Measurements from ENCODE around the gene RASSF6. TPM values are rescaled to one million over a fixed set of nuclear protein-coding genes. Genes with fewer than 3 reads are reported as not detected.
A peak's percentile ranks its signal among the peaks of the same experiment; 100 is the strongest.
"Not testable (repeated sequence)": the region's sequence is repeated elsewhere in the genome, so short reads cannot be mapped to it uniquely, and the experiment has no call there.

The RASSF6 gene
- total and polyA plus RNA-seq, 2 donors (not counting 1 experiment from before 2014, with no cell fraction given): 1.4 to 13.1 TPM

- WGBS (ENCODE audit: insufficient coverage): 100% methylated on average over 2 of the region's 2 CpGs
- ATAC-seq (ENCODE audit: low read depth) (no peak), DNase-seq (no peak)
These were observed 11.5 kb upstream of the RASSF6 start for GRCh38 chr4:73631565-73632226.

DNA sequence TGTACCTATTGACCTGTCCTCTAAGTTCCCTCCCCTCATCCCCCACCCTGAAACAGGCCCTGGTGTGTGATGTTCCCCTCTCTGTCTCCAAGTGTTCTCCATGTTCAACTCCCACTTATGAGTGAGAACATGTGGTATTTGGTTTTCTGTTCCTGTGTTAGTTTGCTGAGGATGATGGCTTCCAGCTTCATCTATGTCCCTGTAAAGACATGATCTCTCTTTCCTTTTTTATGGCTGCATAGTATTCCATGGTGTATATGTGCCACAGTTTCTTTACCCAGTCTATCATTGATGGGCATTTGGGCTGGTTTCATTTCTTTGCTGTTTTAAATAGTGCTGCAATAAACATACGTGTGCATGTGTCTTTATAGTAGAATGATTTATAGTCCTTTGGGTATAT, 8.6 kb upstream of the RASSF6 start:
- H4K20me1 ChIP-seq (ENCODE audit: control insufficient read depth, insufficient read depth, low read length, poor library complexity, severe bottlenecking); H3K9ac ChIP-seq (ENCODE audit: low read length); ATAC-seq (ENCODE audit: low read depth); H3K4me1 ChIP-seq (ENCODE audit: control insufficient read depth in 2 of 2, insufficient read depth in 2 of 2, low read length in 2 of 2); H3K4me1 Mint-ChIP-seq; H3K9me3 ChIP-seq (ENCODE audit: control extremely low read depth in 1 of 3, control insufficient read depth in 2 of 3, insufficient read depth in 1 of 3, low read length in 2 of 3); H3K4me2 ChIP-seq (replicated peaks; ENCODE audit: low read depth, low read length, poor library complexity, severe bottlenecking); H3K9me3 Mint-ChIP-seq (ENCODE audit: insufficient read depth); H3K27me3 ChIP-seq (replicated peaks in 1 of 4; ENCODE audit: control extremely low read depth in 1 of 4, control insufficient read depth in 3 of 4, insufficient read depth in 4 of 4, low read length in 3 of 4); H3K27ac Mint-ChIP-seq; intact Hi-C loops (cut with micrococcal nuclease); DNase-seq; H3K79me2 ChIP-seq (ENCODE audit: control insufficient read depth, insufficient read depth, low read length); H3K27me3 Mint-ChIP-seq; H3K27ac ChIP-seq (ENCODE audit: low read length in 2 of 2); H3K4me3 Mint-ChIP-seq; POLR2A ChIA-PET; CTCF ChIA-PET; H3K4me3 ChIP-seq (ENCODE audit: control extremely low read depth in 1 of 5, extremely low read depth in 1 of 5, insufficient read depth in 1 of 5, low read depth in 2 of 5, low read length in 4 of 5); H3K36me3 ChIP-seq (replicated peaks in 1 of 2; ENCODE audit: control extremely low read depth in 1 of 2, control insufficient read depth in 1 of 2, extremely low read depth in 1 of 2, insufficient read depth in 2 of 2, low read length in 1 of 2); H2AFZ ChIP-seq (ENCODE audit: insufficient read depth, low read depth, low read length, poor library complexity, severe bottlenecking): not testable (repeated sequence)
- no CpG with 5 or more reads among the region's 1 CpG for WGBS (ENCODE audit: insufficient coverage)

More at GRCh38 chr4:73631565-73632226, 11.5 kb upstream of the RASSF6 start:
- Histone ChIP-seq H3K9ac (ENCODE audit: low read length) (no peak overlapping the region), H3K27ac (ENCODE audit: low read length in 2 of 2) (no peak overlapping the region), H3K79me2 (ENCODE audit: control insufficient read depth, insufficient read depth, low read length) (no peaks in the 10 kb centered on the region), H3K4me3 (ENCODE audit: control extremely low read depth in 1 of 5, extremely low read depth in 1 of 5, insufficient read depth in 1 of 5, low read depth in 2 of 5, low read length in 4 of 5) (no peak overlapping the region), H3K4me2 (replicated peaks; ENCODE audit: low read depth, low read length, poor library complexity, severe bottlenecking) (no peak overlapping the region), H3K4me1 (ENCODE audit: control insufficient read depth in 2 of 2, insufficient read depth in 2 of 2, low read length in 2 of 2) (no peaks in the 10 kb centered on the region), H2AFZ (ENCODE audit: insufficient read depth, low read depth, low read length, poor library complexity, severe bottlenecking) (no peak overlapping the region), H4K20me1 (ENCODE audit: control insufficient read depth, insufficient read depth, low read length, poor library complexity, severe bottlenecking) (no peaks in the 10 kb centered on the region), H3K27me3 (replicated peaks in 1 of 4; ENCODE audit: control extremely low read depth in 1 of 4, control insufficient read depth in 3 of 4, insufficient read depth in 4 of 4, low read length in 3 of 4) (peaks cover 0 to 4% (median 0%) of the 10 kb centered on the region in 4 experiments), H3K36me3 (replicated peaks in 1 of 2; ENCODE audit: control extremely low read depth in 1 of 2, control insufficient read depth in 1 of 2, extremely low read depth in 1 of 2, insufficient read depth in 2 of 2, low read length in 1 of 2) (no peaks in the 10 kb centered on the region), H3K9me3 (ENCODE audit: control extremely low read depth in 1 of 3, control insufficient read depth in 2 of 3, insufficient read depth in 1 of 3, low read length in 2 of 3) (no peaks in the 10 kb centered on the region)
- Mint-ChIP-seq H3K4me1 (no peaks in the 10 kb centered on the region), H3K4me3 (no peak overlapping the region), H3K9me3 (ENCODE audit: insufficient read depth) (peaks cover 6% of the 10 kb centered on the region), H3K27ac (peak overlapping the region; percentile 8), H3K27me3 (peaks cover 4% of the 10 kb centered on the region)
- ChIA-PET CTCF (no interaction called here), POLR2A (no interaction called here)
- TF ChIP-seq CTCF (IDR thresholded peaks at IDR 0.05) (no peak), EZH2 (IDR thresholded peaks at IDR 0.05; ENCODE audit: borderline replicate concordance, insufficient read depth, low read depth, low read length, poor library complexity, severe bottlenecking) (no peak)
- intact Hi-C loops (cut with micrococcal nuclease): no loop called here

Measured in B cell (primary cell).